GM21367 (cell line): ENCODE results near the gene IL1RAPL2.

ENCODE experiments used
- ATAC-seq: cut with Tn5 transposase; IDR thresholded peaks from one replicate; pipeline ENCODE4 v1.9.1; 2021; ENCODE audit not compliant: unreplicated experiment

Gene IL1RAPL2

GRCh38 chrX:105349476-105349875 is 783.5 kb downstream of the IL1RAPL2 start:
- no peak for ATAC-seq

DNA sequence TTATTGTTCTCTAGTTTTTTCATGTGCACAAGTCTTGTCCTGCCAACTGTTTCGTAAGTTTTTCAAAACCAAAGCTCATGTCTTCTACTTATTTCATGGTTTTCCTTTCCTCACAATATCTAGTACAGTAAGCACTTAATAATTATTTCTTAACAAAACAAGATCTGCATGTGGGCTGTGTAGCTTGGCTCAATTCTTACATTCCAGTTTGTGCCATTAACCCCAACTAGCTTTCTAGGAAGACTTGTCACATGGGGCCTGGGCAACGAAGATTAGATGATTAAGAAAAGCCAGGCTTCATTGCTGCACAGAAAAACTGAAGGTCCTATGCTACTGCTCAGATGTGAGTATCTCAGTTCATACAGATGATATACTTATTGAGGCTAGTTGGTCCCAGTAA is 809.8 kb downstream of the IL1RAPL2 start:
- no peak for ATAC-seq

- no peak for ATAC-seq
Observed at GRCh38 chrX:105424729-105425128, 858.7 kb downstream of the IL1RAPL2 start.

DNA sequence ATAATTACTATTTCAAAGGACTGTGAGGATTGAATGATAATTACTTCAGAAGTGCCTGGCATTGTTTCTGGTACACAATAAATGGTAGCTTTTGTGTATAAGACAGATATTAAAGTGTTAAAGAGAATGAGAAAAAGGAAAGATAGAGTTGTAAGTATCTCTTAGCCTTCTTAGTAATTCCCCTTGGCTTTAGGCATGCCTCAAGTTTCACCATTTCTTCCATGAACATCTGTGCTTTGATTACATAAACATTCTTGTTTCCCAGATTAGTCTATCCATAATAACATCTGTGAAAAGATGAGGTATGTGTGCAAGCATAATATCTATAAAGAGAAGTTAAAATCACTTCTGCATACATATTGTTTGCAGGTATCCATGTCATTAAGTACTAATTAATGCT is 885.4 kb downstream of the IL1RAPL2 start:
- no peak for ATAC-seq

DNA sequence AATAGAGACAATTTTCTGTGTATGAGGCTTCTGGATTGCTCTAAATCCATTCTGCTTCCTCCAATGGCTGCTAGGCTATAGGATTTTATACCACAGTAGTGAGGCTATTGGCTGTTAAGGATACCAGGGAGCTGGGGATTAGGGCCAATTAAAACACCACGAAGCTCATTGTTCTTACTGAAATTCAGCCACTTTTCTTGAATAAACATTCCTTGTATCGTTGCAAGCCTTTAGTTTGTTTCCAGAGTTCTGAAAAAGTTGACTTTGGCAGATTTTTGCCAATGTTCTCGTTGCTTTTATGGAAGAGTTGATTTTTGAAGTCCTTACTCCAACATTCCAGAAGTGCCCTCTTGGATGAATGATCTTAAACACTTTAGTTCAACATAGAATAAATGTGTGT is 892.8 kb downstream of the IL1RAPL2 start:
- ATAC-seq, result no peak

DNA sequence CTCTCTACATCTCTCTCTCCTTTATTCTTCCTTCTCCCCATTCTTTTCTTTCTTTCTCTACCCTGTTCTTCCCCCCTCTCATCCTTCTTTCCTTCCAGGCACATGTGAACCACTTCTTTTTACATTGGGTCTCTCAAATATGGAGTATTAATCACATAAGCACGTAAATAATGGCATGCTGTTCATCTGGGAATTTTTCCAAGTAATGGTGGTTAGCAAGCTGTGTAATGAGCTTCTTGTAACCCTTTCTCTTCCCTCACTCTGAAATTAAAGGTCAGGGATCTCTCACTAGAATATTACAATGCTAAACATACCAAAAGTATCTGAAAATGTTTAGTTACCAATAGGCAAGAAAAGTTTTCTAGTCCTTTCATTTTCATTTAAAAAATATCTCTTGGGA is 894.4 kb downstream of the IL1RAPL2 start:
- ATAC-seq, result no peak

- no peak for ATAC-seq
Observed at GRCh38 chrX:105461016-105461415, 895.0 kb downstream of the IL1RAPL2 start.

DNA sequence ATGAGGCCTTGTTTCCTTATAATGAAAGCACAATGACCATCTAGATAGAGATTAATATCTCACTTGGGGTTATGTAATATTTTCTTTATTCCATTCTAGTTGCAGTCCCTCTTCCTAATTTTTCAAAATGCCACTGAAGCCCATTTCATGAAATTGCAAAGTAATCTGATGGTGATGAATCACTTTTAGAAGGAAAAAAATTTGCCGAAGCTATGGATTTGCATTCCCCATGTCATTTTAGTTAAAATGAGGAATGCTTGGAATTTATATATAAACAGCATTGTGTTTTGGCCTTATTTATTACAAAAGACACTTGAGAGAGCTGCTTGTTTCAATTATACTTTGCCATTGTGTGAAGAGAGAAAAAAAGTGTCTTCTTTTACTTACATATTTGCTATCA is 896.2 kb downstream of the IL1RAPL2 start:
- no peak for ATAC-seq

DNA sequence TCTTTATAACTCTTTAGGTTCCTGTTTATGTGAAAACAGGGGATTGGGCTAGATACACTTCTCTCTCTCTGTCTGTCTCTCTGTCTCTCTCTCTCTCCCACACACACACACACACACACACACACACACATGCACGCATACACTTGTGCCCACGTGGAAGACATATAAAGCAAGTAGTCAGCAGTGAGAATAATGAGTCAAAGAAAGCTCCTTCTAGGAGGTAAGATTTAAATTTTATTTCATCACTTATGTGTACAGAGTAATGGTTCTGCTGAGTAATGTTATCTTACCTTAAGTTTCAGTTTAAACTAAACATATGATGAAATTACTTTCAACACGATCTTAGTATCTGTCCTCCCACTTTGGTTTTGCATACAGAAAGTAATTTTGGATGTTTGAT is 897.5 kb downstream of the IL1RAPL2 start:
- no peak for ATAC-seq

GRCh38 chrX:105464618-105465017 is 898.6 kb downstream of the IL1RAPL2 start:
- ATAC-seq, result no peak

DNA sequence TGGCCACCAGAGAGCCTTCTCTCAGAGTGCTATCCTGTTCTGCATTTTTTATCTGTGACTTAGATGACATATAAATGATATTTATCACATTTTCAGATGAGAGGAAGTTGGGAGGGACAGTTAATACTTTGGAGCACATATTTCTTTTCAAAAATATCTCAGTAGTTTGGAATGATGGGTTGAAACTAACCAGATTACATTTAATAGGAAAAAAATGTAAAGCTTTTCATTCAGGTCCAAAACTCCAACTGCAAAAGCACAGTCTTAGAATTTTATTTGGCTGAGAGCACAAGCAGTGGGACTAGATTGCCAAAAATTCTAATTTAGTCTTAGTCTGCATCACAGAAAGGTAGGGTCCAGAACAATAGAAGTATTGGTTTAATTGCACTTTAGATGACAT is 902.7 kb downstream of the IL1RAPL2 start:
- no peak for ATAC-seq

- no peak for ATAC-seq
Observed at GRCh38 chrX:105471597-105471996, 905.6 kb downstream of the IL1RAPL2 start.

DNA sequence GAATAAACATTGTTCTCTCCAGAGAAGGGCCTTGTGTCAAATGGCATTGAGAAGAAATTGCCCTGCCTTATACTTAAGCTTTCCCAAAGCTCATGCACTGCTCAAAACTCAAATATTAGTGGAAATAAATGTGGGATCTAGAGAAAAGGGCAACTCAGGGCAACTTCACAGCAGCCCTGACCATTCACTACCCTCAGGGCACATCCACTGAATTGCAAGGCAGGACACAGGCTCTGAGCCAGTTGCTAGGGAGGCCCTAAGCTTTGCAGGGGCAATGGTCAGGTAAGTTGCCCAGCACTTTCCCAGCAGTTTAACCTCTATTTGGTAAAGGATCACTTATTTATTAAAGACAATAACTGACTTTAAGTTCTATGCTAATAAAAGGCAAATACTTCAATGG is 909.8 kb downstream of the IL1RAPL2 start:
- no peak for ATAC-seq

DNA sequence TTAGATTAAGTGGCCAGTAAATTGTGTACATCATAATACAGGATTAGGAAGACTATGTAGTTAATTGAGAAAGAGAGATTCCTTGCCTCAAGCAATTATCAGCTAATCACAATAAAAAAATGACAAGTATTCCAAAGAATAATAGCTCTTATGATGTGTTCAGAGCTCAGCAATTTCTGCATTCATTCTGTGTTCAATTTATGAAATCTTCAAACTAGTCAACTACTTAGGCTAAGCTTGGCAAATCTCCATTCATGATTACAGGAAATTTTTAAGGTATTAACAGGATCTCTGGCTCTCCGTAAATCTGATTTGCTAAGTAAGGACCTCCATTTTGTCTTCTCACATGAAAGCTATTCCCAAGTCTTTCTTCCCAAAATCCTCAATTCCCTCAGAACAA is 911.4 kb downstream of the IL1RAPL2 start:
- no peak for ATAC-seq

DNA sequence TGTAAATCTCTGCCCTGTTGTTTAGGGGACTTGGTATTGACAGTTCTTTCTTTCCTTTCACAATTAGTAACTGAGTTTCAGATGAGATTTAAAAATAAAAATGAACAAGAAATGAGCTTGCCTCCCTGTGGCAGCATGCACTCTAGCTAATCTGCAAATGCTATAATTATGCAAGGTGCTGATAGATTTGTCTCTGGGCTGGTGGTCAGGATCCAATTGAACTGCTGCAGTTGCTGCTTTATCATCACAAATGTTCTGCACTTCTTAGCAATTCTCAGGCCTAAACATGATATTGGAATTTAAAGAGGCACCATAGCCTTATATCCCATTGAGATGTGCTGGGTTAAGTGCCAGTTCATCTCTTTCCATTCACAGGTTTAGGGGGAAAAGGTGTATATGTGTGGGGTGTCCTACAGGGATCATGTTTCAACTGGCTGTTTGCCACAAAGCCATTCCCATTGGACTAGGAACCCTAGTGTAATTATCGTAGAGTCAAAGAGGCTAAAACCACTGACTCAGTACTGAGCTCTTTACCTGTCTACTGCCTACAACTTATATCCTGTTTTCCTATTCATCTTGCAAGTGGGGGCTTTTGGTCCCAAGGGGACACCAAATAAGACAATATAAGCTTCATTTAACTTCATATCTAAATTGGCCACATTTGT is 914.8 kb downstream of the IL1RAPL2 start:
- no peak for ATAC-seq

- ATAC-seq, result no peak
Observed at GRCh38 chrX:105483011-105483410, 917.0 kb downstream of the IL1RAPL2 start.

GRCh38 chrX:105488716-105489115 is 922.7 kb downstream of the IL1RAPL2 start:
- ATAC-seq, result no peak

DNA sequence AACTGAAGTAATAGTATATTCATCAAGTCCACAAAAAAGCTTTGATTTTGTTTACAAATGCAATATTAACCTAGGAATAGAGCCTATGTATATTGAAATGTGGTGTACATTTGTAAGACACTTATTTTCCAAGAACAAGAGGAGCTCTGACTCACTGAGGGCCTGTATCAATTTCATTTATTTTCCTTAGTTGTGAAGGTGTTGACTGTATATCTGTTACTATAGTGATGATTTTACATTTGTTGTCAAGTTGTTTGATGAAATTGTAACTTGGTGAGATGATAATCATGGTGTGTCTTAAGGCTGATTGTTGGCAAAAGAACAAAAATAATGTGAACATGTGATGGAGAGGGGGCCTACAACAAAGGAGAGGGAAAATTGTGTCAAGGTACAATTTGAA is 929.4 kb downstream of the IL1RAPL2 start:
- no peak for ATAC-seq

GRCh38 chrX:105502336-105502735 is 936.3 kb downstream of the IL1RAPL2 start:
- no peak for ATAC-seq

GRCh38 chrX:105515561-105515960 is 949.6 kb downstream of the IL1RAPL2 start:
- no peak for ATAC-seq

DNA sequence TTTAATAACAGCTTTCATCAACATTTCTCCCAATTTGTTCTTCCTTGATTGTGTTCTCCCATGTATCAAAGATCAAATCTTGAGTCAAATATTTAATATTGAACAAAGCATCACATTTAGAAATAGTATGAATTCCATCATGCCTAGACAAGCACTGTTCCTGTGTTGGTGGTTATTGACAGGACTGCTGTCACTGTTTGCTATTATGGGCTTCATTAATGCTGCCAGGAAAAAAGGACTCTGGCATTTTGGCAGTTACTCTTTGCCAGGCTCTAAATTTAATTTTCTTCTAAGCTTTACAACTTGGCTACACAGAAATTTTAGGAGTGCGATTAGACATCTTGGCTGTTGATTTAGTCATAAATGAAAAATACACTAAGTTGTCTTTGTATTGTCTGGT is 960.4 kb downstream of the IL1RAPL2 start:
- ATAC-seq, result no peak

GRCh38 chrX:105527759-105528158 is 961.8 kb downstream of the IL1RAPL2 start:
- no peak for ATAC-seq

DNA sequence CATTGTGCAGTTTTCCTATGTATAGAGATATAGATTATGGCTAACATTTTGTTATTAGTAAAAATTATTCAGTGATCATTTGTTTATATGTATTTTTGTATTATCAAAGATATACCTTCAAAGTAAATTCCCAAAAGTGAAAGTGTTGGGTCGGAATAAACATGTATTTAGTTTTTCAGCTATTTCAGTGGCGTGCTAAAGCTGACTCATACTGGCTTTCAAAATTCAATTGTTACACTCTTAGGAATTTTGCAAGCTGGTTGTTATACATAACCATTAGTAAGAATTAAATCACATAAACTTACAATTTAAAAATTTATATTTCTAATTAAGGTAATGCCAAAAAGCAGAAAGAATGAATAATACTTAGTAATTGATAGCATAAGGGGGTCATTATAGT is 968.0 kb downstream of the IL1RAPL2 start:
- no peak for ATAC-seq
